ENCODE data around the gene MSANTD1.
"Not testable (repeated sequence)": the region's sequence is repeated elsewhere in the genome, so short reads cannot be mapped to it uniquely, and the experiment has no call there.

MSANTD1 gene

DNA sequence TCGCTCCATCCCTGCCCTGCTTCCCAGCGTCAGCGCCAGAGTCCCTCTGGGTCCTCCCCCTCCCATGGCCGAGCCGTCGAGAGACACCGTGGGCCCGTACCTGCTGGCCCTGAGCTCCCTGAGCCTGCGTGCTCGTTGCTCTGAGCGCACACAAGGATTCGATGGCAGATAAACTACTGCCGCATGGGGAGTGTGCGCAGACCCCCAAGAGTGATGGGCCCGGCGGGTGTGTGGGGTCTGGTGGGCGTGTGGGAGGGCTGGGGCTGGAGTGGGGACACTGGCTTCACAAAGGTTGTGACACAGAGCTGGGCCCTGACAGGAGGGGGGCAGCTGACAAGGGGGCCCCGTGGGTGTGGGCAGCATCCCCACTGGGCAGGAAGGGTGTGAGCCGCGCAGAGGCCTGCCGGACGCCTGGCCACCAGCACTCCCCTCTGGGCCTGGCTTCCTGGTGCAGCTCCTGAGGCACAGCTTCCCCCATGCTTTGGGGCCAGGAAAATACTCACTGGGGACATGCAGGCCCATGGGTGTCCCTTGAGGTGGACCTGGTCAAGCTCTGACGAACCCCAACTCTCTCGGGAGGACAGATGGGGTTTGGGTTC, 39.1 kb downstream of the MSANTD1 start:
- FAIRE-seq (no peak), DNase-seq (ENCODE audit: low spot score) (no peak)

DNA sequence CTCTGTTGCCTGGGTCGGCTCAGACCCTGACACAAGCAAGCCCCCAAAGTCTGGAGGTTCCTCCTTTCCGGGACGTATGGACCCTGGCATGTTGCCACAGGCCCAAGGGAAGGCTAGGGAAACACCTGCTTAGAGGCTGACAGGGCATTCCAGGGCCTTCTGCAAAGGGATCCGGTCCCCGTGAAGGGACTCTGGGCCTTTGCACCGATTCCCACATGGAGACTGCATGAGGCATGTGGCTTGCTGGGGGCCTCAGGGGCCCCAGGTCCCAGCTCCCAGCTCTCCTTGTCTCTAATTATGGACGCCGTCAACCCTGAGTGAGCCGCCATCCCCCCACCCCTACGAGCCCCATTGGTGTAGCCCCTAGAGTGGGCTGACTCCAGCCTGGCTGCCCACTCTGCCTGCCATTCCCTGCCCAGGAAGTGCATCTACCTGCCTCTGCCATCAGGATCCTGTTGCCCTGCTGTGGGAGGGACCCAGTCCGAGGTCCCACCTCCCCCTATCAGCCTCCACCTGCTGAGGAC, 39.7 kb downstream of the MSANTD1 start:
- DNase-seq (ENCODE audit: low spot score): no peak
- no peak for FAIRE-seq

DNA sequence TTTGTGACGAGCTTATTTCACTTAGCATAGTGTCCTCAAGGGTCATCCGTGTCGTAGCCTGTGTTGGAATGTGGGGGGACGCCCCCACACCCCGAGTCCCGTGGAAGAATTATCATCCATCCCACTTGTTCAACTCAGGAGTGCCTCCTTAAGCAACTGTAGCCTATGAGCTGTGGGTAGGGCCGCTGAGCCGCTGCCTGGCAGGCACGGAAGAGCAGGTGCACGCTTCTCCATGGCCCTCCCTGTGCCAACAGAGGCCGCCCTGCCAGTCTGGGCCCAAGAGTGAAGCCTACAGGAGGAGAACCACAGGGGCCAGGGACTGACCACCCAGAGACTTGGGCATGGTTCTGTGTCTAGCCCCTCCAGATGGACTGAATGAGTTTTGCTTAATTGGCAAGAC, 41.5 kb downstream of the MSANTD1 start:
- no peak for FAIRE-seq

DNA sequence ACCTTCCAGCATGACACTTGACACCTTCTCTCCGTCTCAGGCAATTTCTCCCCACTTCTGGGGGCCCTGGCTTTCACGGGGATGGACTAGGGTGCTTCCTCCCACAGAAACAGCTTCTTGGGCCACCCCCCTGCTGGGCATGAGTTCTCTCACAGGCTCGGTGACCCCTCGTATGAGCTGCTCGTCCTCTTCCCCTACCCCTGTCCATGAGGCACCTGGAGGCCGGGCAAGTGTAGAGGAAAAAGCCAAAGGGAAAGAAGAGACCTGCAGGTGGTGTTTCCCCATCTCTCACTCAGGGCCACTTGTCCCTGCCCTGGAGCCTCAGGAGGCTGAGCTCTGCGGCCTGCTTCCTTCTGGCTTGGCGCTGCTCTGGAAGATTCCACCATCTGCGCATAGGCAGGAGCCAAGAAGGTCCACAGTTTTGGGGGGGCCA, 41.9 kb downstream of the MSANTD1 start:
- DNase-seq (ENCODE audit: low spot score) (no peak), FAIRE-seq (no peak)

More for the DNA sequence above, 41.5 kb downstream of the MSANTD1 start:
- DNase-seq (ENCODE audit: low spot score): no peak

DNA sequence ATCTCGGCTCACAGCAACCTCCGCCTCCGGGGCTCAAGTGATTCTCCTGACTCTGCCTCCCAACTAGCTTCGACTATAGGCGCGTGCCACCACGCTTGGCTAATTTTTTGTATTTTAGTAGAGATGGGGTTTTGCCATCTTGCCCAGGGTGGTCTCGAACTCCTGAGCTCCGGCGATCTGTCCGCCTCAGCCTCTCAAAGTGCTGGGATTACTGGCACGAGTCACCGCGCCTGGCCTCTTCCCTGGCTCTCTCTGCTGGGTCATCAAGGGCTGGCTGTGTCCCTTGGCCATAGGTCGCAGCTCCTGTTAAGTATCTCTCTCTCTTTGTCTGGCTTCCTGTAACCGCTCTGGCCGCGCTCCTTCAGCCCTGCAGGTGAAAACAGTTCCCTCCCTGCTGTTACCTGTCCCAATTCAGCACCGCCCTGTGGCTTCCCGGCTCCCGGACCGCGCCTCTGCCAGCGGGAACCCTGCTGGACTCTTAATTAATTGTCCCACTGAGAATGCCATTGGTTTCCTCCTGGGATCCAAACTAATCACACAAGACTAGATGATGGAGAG, 42.5 kb downstream of the MSANTD1 start:
- DNase-seq (ENCODE audit: low spot score) (no peak), FAIRE-seq (no peak)

DNA sequence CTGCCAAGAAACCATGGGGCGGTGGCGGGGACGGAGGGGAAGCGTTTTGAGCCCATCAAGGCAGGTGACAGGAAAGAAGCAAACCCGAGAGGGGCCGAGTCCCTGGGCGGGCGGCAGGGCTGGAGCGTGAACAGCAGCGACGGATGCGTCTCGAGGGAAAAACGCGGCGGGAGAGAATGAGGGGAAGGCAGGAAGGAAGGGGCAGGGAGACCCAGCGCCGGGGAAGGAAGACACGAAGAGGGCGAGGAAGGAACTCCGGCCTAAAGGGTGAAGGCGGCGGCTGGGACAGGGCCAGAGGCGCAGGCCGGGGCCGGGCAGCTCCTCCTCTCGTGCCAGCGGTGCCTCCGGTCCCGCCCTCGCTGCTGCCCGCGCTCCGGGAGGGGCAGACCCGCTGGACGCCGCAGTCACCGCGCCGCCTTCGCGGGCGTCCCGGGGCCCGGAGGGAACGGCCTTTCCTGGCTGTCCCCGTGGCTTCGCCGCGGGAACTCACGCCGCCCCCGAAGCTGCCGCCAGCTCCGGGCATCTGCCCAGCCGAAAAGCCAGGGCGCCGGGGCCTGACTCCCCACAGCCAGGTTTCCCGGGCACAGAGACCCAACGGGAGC, 43.1 kb downstream of the MSANTD1 start:
- peak; percentile 68 for DNase-seq (ENCODE audit: low spot score)
- no peak for FAIRE-seq

DNA sequence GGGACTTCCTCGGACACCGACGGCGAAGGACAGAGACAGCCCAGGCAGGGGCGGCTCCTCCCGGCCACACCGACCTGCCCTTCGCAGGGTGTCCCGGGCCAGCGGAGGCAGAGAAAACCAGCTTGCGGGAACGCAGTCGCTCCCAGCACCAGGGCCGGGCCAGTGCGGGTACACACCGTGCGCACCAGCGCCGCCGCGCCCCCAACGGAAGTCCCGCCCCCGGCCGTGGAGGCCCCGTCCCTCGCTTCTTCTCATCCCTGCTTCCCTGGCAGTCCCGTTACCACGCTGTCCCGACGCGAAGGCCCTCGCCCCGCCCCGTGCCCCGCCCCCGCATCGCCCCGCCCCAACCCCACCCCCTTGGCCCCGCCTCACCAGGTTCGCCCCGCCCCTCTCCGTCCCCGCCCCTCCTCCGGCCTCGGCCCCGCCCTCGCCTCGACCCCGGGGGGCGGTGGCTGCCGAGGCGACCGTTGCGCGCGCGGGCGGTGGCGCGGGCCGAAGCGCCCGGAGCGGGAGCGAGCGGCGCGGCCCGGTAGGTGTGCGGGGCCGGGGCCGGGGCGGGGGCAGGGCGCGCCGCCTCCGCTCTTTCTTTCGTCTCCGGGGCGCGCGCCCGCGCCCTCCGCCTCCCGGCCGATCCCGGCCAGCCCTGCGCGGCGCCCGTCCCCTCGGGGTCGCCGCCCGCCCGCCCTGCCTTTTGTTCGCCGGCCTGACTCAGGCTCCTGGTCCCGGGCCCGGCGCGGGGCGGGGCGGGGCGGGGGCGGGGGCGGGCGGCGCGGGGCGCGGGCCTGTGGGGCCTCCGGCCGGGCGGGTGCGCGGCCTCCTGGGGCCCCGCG, 43.8 kb downstream of the MSANTD1 start, which contains the start of gene RGS12:
Gene RGS12 (plus strand): TSS at position 451 of the 830 bp plus-strand sequence. CDS start 23,150 bp downstream, outside the sequence.
- DNase-seq (ENCODE audit: low spot score): peak; percentile 98
- FAIRE-seq: peak; percentile 86

DNA sequence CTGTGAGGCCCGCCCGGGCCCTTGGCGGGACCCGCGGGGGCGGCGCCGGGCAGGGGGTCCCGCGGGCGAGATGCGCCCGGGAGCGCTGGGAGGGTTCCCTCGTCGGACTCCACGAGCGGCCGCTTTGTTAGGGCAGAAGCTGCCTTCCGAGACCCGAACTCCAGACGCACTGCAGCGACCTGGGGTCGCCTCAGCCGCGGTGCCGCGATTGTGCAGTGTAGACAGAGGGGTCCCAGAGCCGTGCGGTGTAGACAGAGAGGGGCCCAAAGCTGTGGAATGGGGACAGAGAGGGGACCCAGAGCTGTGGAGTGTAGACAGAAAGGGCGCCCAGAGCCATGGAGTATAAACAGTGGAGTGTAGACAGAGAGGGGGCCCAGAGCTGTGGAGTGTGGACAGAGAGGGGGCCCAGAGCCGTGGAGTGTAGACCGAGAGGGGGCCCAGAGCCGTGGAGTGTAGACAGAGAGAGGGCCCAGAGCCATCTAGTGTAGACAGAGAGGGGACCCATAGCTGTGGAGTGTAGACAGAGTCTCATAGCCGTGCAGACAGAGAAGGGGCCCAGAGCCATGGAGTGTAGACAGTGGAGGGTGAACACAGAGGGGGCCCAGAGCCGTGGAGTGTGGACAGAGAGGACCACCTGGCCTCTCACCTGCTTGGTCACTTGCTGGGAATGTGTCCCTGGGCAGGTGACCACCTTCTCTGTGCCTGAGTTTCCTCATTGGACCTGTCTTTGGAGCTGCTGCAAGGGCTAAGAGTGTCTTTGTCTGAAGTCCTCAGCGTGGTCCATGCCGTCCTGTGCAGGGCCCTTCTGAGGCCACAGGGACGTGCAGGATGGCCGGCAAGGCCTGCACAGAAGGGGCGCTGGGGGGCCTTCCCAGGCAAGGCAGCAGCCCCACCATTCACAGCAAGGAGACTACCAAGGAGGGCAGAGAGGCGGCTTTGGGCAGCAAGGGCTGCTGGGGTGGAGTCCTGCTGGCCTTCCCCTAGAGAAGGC, 44.7 kb downstream of the MSANTD1 start:
- FAIRE-seq: no peak

DNA sequence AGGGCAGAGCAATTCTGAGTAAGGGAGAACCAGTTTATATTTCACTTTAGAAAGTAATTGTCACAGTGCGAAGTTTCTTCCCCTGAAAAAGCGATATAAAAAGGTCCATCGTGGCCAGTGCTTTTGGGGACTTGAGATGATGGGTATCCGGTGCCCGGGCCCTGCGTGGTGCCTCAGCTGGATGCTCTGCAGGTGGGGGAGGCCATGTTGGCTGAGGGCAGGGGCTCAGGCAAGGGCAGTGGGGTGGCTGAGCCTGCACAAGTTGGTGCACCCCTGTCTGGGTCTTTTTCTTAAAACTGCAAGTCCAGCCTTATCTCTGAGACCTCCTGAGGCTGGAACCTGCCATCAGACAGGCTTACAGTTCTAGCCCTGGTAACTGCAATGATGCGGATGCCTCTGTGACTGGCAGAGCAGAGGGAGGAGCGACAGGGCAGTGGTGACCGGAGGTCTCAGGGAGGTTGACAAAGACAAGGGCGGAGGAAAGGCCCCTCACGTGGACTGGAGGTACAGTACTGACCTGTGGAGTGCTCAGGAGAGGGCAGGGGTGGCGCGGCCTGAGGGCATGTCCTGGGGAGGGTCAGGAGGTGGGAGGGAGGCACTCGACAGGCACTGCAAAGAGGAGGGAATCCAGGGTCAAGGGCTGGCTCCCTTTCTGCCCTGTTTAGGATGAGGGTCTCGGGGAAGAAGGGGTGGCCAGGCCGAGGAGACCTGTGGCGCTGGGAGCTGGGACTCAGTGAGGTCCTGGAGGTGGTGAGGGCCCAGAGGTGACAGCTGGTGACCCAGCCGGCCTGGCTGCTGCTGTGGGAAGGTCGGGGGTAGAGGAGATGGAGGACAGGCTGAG, 45.7 kb downstream of the MSANTD1 start:
- FAIRE-seq (no peak), DNase-seq (ENCODE audit: low spot score) (no peak)

More for the DNA sequence above, 44.7 kb downstream of the MSANTD1 start:
- no peak for DNase-seq (ENCODE audit: low spot score)

DNA sequence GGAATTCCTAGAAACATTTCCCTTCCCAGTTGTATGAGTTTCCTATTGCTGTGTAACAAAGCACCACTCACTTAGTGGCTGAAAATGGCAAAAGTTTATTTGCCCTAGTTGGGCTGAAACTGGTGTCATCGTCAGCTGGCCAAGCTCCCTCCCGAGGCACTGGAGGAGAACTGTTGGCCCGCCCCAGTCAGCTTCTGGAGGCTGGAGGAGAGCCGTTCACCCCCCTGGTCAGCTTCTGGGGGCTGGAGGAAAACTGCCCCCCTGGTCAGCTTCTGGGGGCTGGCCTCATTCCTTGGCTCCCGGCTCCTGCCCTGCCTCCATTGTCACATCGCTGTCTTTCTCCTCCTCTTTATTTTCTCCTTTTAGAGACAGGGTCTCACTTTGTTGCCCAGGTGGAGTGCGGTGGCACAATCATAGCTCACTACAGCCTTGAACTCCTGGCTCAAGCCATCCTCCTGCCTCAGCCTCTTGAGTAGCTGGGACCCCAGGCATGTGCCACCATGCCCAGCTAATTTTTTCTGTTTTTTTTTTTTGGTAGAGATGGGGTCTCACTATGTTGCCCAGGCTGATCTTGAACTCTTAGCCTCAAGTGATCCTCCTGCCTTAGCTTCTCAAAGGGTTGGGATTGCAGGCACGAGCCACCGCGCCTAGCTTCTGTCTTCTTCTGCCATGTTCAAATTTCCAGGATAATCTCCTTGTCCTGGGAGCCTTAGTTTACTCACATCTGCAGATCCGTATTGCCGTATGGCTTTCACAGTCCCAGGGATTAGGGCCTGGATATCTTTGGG, 47.1 kb downstream of the MSANTD1 start:
- DNase-seq (ENCODE audit: low spot score) (no peak), FAIRE-seq (no peak)

DNA sequence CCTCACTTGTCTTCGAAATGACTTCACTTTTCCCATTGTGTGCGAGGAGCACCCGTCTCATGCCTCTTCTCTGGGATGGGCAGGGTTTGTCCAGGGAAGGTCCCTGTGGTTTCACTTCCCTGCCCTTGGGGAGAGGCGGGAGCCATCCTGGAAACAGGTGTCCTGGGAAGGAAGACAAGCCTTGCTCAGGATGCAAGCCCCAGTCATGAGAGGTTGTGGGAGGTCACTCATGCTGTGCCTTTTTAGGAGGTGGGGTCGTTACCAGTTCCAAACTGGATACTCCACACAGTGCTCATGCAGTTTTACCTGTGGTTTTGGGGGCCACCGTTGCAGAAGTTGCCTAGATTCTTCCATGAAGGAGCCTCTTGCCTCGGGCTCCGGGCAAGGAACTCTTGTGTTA, 47.7 kb downstream of the MSANTD1 start:
- FAIRE-seq: no peak

DNA sequence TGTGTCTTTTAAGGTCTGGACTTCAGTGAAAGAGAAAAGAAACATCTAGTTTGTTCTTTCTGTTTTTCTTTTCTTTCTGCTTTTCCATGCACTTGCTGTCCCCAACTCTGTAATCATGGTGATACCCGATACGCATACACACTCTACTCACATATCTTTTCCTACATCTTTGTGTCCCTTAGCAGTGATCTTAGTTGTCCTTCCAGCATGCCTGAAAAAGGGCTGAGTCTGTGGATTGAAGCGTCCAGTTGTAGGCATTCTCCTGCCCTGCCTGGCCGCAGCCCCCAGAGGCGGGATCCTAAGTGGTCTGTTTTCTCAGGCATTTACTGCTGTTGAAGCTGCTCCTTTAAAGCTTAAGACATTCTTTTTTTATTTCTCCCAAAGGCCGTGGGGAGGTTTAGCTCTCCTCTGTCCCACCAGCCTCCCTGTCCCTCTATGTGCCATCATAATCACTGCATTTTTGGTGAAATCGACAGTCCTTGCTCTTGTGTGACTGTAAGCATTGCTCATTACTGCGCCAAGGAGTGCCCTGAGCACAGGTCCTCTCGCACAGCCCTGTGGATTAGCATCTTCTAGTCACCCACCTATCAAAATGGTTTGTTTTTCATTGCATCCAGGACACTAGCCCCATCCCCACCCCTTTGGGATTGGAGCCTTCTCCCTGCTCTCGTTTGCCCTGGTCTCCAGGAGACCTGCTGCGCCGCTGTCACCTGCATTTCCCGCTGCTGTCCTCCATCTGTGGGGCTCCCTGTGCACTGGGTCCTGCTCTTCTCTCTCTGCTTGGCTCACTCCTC, 48.3 kb downstream of the MSANTD1 start:
- DNase-seq (ENCODE audit: low spot score) (no peak), FAIRE-seq (no peak)

More for the DNA sequence above, 47.7 kb downstream of the MSANTD1 start:
- no peak for DNase-seq (ENCODE audit: low spot score)

DNA sequence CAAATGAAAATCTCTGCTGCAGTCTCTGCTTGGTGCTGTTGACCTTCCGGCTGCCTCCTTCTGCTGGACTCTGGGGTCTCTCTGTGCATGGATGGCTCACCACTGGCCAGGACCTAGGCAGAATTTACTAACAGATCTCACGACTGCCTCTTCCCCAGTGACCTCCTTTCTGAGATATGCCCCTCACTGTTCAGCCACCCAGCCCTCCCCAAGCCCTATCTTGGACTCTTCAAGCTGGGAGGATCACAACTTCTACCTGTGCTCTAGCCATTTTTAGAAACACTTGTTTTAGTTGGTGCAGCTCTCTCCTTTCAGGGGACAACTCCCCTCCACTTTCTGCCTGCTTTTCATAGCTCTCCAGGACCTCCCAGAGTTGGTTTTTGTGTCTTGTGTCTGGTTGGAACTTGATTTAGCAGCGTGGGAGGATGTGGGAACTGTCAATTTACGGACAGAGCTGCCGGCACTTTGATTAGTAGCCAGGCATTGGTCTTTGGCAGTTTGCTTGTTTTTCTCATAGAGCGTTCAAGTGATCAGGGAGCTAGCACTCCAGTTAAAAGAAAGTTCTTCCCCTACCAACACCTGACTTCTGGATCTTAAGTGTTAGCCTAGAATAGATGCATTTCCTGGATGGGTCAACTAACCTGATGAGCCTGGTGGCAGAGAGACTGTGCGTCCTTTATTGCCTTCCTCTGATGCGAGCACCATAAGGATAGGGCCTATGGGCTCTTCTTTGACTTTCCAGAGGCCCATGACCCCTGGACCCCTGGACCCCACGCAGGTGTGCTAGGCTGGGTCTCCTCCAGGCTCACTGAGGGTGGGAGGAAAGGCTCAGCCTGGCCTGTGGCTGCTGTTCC, 50.4 kb downstream of the MSANTD1 start:
- FAIRE-seq: no peak
- no peak for DNase-seq (ENCODE audit: low spot score)

DNA sequence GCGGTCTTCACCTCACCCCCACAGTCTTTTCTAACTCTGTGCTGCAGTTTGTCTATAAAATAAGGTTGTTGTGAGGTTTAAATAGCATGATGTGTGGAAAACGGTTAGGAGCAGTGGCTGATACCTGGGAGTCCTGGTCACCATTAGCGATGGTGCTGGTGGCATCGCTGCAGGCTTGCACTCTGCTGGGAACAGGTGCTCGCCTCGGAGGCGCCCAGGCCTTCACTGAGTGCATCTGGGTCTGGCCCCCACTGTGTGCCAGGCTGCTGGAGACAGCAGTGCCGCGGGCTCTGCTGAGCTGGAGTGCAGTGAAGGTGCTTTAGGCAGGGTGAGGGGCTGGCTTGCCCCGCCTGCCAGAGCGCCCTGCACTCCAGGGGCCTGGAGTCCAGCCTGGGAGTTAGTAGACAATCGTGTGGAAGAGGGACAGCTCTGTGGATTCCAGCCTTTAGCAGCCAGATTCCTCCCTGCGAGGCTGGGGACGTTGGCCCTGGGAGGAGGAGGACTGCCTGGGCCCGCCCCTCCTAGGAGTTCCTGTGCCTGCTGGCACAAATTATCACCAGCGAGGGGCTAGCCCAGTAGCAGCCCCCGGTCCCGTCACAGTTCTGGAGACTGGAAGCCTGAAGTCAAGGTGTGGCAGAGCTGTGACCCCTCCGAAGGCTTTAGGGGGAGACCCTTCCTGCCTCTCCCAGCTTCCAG, 51.2 kb downstream of the MSANTD1 start:
- DNase-seq (ENCODE audit: low spot score): no peak
- FAIRE-seq: no peak

DNA sequence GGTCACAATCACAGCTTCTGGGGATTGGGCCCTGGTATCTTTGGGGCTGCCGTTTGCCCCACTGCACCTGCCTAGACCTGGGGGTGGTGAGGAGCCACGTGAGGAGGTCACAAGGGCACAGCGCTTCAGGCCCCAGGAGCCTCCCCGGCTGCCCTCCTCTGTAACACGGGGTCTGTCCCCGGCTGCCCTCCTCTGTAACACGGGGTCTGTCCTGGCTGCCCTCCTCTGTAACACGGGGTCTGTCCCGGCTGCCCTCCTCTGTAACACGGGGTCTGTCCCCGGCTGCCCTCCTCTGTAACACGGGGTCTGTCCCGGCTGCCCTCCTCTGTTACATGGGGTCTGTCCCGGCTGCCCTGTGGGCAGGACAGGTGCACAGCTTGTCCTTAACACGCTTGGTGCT, 51.9 kb downstream of the MSANTD1 start:
- not testable (repeated sequence) for FAIRE-seq; DNase-seq (ENCODE audit: low spot score)

DNA sequence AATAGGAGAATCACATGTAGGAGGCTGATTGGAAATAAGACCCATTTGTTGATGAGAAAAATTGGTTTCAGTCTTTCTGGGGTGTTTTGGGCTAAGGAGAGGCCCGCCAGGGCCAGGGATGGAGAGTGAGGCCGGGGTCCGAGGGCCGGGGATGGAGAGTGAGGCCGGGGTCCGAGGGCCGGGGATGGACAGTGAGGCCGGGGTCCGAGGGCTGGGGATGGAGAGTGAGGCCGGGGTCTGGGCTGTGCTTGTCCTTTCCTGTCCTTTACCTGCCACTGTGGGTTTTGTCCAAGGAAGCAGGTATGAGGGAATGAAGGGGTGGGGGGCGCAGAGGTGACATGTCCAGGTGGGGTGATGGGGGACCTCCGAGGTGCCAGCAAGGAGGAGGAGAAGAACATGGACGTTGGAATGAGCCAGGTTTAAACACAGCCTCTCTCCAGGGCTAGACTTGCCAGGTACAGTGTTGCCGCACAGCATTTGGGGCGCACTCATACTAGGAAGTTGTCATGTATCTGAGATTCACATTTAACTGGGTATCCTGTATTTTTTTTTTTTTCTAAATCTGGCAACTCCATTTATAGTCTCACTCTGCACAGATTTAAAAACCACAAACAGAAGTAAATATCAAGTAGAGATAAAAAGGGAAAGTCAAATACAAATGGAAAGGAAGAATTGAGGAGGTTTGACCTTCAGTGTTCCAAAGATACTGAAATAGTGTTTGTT, 52.7 kb downstream of the MSANTD1 start:
- DNase-seq (ENCODE audit: low spot score) (no peak), FAIRE-seq (no peak)
